K562 (cell line): ENCODE results near the gene VDAC1. TPM values are rescaled to one million over a fixed set of nuclear protein-coding genes. Genes with fewer than 3 reads are reported as not detected.

Experiments used
- CHD2 ChIP-seq: IDR thresholded peaks from 2 replicates; pipeline ENCODE4 v1.6.1; 2011; ENCODE audit warnings: low read depth, low read length
- CREB3 ChIP-seq: fragments of 450-650 bp; conservative IDR thresholded peaks from 2 replicates; pipeline ENCODE4 v1.6.1; 2016; ENCODE audit warnings: missing genetic modification characterization, low read depth, mild to moderate bottlenecking, missing compliant biosample characterization, moderate library complexity
- ETV5 ChIP-seq: sonication (generic); formaldehyde crosslinking; IDR thresholded peaks from 2 replicates; pipeline ENCODE4 v1.4.0; 2020; ENCODE audit warnings: low read depth, mild to moderate bottlenecking, missing genetic modification reagents
- FOSL1 ChIP-seq: fragments of 200-800 bp; sonication (Bioruptor generic); conservative IDR thresholded peaks from 2 replicates; pipeline ENCODE4 v1.6.1; 2016; ENCODE audit warnings: missing genetic modification characterization, missing compliant biosample characterization
- KDM1A ChIP-seq, 2 experiments: fragments of 450-650 bp; IDR thresholded peaks; 2 replicates each; pipeline ENCODE4 v1.6.1; 2016; ENCODE audit warnings: mild to moderate bottlenecking in 2 of 2
- MECOM ChIP-seq: fragments of 250-450 bp; sonication (Bioruptor Pico); IDR thresholded peaks from 2 replicates; pipeline ENCODE4 v1.8.0; 2022; ENCODE audit warnings: inconsistent platforms
- NEUROD1 ChIP-seq: fragments of 150-350 bp; IDR thresholded peaks from 2 replicates; pipeline ENCODE4 v1.6.1; 2014; ENCODE audit warnings: borderline replicate concordance, low read length, low read depth; ENCODE audit not compliant: partially characterized antibody
- PHF21A ChIP-seq: fragments of 450-650 bp; IDR thresholded peaks from 2 replicates; pipeline ENCODE4 v1.6.1; 2017; ENCODE audit warnings: low read depth, borderline replicate concordance
- SIN3B ChIP-seq: fragments of 450-650 bp; IDR thresholded peaks from 2 replicates; pipeline ENCODE4 v1.6.1; 2017; ENCODE audit warnings: low read depth, mild to moderate bottlenecking, moderate library complexity
- ZFX ChIP-seq: sonication (generic); formaldehyde crosslinking; IDR thresholded peaks from 2 replicates; pipeline ENCODE4 v1.8.0; 2022; ENCODE audit warnings: mild to moderate bottlenecking, missing genetic modification reagents, moderate library complexity
- ZNF174 ChIP-seq: fragments of 250-450 bp; sonication (Bioruptor Pico); IDR thresholded peaks from 2 replicates; pipeline ENCODE4 v1.4.0; 2020; ENCODE audit warnings: mild to moderate bottlenecking
- ZNF347 ChIP-seq: fragments of 450-650 bp; formaldehyde crosslinking; IDR thresholded peaks from 2 replicates; pipeline ENCODE4 v1.4.0; 2020; ENCODE audit warnings: low read depth, mild to moderate bottlenecking, moderate library complexity
- ZNF584 ChIP-seq: fragments of 200-800 bp; sonication (Bioruptor generic); IDR thresholded peaks from 2 replicates; pipeline ENCODE4 v1.6.1; 2016; ENCODE audit warnings: low read depth, mild to moderate bottlenecking, missing genetic modification characterization, missing compliant biosample characterization
- ZNF707 ChIP-seq: fragments of 250-450 bp; sonication (Bioruptor Pico); conservative IDR thresholded peaks from 2 replicates; pipeline ENCODE4 v1.8.0; 2022; ENCODE audit warnings: inconsistent platforms, mild to moderate bottlenecking, moderate library complexity
- polyA plus RNA-seq, 8 experiments: library from polyadenylated mRNA; depleted of rRNA in 4 of 8; stranded (reverse) in 5 of 8; unstranded in 3 of 8; fragments of >200 nt; fragmentation: Nextera tagmentation in 2 of 8; fragmentation: Illumina TruSeq in 1 of 8; extraction: Ambion mirVana in 2 of 8; extraction: Trizol in 1 of 8; gene quantifications; 2 replicates each; pipeline versions ENCODE4 v1.2.1 to v1.2.3, GENCODE V29; 2011 to 2014; ENCODE audit warnings: inconsistent platforms in 1 of 8, missing spikeins in 1 of 8
- total RNA-seq, 7 experiments: library from RNA; depleted of rRNA in 6 of 7; stranded (reverse); fragments of >200 nt in 6 of 7; fragmentation: Illumina TruSeq in 2 of 7; extraction: Trizol in 2 of 7; gene quantifications; 2 replicates each; pipeline versions ENCODE4 v1.2.1 to v1.2.3, GENCODE V29; 2011 to 2021; ENCODE audit warnings: low replicate concordance in 1 of 7

Gene VDAC1
- total and polyA plus RNA-seq, 9 of the 15 experiments (the other 6 are each of a cell fraction or from before 2014, with no cell fraction given): 168 to 366 (median 293) TPM

- TF ChIP-seq MECOM (CRISPR knock-in tag) (no peak), SIN3B (no peak), ZNF707 (CRISPR knock-in tag) (no peak), KDM1A (IDR thresholded peaks at IDR 0.05) (no peak), CHD2 (no peak), PHF21A (no peak), CREB3 (tag) (peak; percentile 32; the same call in 1 of the 2 replicates), ZNF174 (CRISPR knock-in tag) (no peak), NEUROD1 (no peak), ZNF347 (no peak), FOSL1 (tag) (peak; percentile 40; the same call in 1 of the 2 replicates), ETV5 (CRISPR knock-in tag) (no peak), ZNF584 (CRISPR knock-in tag) (no peak), ZFX (peak; percentile 52; the same call in 1 of the 2 replicates)
Observed at GRCh38 chr5:133933169-133933509, 71.6 kb downstream of the VDAC1 start (continued).
